GM12875 (cell line): Measurements from ENCODE around the gene SH3TC2.

Experiments used
- H3K4me3 ChIP-seq: one replicate; pipeline ENCODE4 v1.5.1; 2011; ENCODE audit warnings: low read depth, low read length, control low read depth
- TF ChIP-seq, protein P1 (sequence below): IDR thresholded peaks from 2 replicates; pipeline ENCODE4 v1.5.1; 2011; ENCODE audit warnings: low read depth, mild to moderate bottlenecking, control low read depth, inconsistent platforms, low read length, moderate library complexity, borderline replicate concordance; ENCODE audit not compliant: insufficient read depth

SH3TC2 gene

GRCh38 chr5:149072791-149073190 is 9.9 kb upstream of the SH3TC2 start:
- H3K4me3 ChIP-seq: no peak overlapping the region
- TF ChIP-seq, protein P1, sequence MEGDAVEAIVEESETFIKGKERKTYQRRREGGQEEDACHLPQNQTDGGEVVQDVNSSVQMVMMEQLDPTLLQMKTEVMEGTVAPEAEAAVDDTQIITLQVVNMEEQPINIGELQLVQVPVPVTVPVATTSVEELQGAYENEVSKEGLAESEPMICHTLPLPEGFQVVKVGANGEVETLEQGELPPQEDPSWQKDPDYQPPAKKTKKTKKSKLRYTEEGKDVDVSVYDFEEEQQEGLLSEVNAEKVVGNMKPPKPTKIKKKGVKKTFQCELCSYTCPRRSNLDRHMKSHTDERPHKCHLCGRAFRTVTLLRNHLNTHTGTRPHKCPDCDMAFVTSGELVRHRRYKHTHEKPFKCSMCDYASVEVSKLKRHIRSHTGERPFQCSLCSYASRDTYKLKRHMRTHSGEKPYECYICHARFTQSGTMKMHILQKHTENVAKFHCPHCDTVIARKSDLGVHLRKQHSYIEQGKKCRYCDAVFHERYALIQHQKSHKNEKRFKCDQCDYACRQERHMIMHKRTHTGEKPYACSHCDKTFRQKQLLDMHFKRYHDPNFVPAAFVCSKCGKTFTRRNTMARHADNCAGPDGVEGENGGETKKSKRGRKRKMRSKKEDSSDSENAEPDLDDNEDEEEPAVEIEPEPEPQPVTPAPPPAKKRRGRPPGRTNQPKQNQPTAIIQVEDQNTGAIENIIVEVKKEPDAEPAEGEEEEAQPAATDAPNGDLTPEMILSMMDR: no peak

DNA sequence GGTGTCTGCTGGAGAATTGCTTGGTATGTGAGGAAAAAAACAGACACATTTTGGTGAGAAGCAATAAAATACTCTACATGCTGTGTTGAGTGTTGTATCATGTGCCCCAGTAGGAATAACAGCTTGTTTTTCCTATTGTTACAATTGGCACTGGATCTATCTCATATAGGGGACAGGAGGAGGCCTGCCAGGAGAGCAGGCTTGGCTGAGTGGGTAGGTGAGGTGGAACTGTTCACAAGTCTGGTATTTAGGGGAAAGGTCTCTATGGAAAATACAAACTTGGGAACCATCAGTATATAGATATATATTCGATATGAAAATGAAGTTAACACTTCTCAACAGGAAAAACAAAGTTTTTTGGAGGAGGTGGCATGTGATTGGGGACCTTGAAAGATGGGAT is 9.5 kb upstream of the SH3TC2 start:
- H3K4me3 ChIP-seq: no peak overlapping the region

GRCh38 chr5:149071756-149072155 is 8.9 kb upstream of the SH3TC2 start:
- no peak overlapping the region for H3K4me3 ChIP-seq
- TF ChIP-seq, protein P1: no peak

More for the DNA sequence above, 9.5 kb upstream of the SH3TC2 start:
- TF ChIP-seq, protein P1: no peak

GRCh38 chr5:149071216-149071615 is 8.4 kb upstream of the SH3TC2 start:
- TF ChIP-seq, protein P1: no peak
- no peak overlapping the region for H3K4me3 ChIP-seq

DNA sequence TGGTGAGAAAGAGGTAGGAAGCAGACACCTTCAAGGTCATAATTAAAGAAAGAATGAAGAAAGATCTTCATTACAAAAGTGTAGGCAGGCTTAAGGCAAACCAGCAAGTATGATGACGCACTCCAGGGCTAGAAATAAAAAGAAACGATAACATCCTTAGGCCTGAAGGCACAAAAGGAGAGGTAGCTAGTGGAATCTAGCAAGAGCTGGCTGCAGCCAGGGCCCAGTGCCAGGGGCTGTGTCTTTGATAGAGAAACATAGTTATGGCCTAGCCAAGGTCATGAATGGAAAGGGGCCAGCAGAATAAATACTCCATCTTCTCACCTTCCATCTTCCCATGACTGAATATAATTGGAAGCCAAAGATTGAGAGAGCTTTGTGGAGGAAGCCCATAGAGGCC is 6.8 kb upstream of the SH3TC2 start:
- no peak overlapping the region for H3K4me3 ChIP-seq
- TF ChIP-seq, protein P1: no peak

- TF ChIP-seq, protein P1: no peak
- H3K4me3 ChIP-seq: no peak overlapping the region
Measured at GRCh38 chr5:149063896-149064478, 1.1 kb upstream of the SH3TC2 start.

DNA sequence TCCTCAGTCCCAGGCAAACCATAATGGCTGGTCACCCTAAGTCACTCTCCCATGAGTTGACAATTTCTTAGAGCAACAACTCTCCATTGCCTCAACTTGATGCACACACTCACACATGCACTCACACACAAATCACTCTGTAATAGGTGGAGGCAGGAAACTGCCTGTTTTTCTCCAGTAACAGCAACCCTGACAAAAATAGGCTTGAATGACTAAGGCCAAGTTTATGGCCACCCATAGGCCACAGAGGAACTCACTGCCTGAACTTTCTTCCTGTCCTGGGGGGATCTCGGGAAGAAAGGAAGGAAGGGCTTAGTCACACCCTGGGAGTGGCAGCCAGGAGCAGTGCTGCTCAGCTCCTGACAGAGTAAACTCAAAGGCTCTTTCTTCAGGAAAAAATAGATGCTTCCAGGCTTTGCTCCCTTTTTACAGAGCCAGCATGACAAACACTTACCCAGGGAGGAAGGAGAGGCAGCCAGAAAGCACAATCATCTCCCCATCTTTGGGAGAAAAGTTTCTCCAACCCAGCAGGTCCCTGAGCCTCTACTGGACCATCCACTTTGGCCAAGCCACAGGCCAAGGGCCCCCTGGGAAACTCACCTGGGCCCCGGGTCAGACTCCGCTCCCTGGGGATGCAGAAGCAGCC is 368 bp downstream of the SH3TC2 start:
- TF ChIP-seq, protein P1: no peak

More for the DNA sequence above, 368 bp downstream of the SH3TC2 start:
- H3K4me3 ChIP-seq: no peak overlapping the region
